MV-4-11 (cell line): ENCODE measurements around the gene KCTD2.
A peak's percentile ranks its signal among the peaks of the same experiment; 100 is the strongest.

Experiments
- DNase-seq: peaks from one replicate; lab custom pipeline; 2025; lab: John Stamatoyannopoulos, UW

KCTD2 gene

DNA sequence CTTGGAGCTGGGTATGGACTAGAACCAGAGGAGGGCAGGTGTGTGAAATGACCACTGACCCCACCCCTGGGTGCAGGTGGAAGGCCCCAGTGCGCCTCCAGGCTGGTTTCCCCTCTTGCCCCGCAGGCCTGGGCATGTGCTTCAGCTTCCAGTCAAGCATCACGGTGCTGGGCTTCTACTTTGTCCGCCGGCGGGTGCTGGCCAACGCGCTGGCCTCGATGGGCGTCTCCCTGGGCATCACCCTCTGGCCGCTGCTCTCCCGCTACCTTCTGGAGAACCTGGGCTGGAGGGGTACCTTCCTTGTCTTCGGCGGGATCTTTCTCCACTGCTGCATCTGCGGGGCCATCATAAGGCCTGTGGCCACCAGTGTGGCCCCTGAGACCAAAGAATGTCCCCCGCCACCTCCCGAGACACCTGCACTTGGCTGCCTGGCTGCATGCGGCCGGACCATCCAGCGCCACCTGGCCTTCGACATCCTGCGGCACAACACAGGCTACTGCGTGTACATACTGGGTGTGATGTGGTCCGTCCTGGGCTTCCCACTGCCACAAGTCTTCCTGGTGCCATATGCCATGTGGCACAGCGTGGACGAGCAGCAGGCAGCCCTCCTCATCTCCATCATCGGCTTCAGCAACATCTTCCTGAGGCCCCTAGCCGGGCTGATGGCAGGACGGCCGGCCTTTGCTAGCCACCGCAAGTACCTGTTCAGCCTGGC lies 53.0 kb downstream of the KCTD2 start:
- DNase-seq, result no peak

DNA sequence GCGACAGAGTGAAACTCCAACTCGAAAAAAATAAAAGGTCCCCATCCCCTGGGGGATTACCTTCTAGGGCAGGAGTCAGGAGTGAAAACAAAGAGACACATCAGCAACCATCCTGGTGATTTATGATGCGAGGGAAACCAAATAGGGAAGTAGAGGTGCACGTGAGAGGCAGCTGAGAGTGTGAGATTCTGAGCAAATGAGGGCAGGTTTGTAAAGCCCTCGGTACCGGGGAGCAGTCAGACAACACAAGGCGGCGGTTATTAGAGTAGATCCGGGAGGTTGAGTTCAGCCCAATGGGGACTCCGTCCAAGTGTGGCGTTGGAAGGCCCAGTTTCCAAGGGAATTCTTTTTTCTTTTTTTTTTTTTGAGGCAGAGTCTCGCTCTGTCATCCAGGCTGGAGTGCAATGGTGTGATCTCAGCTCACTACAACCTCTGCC lies 55.4 kb downstream of the KCTD2 start:
- peak; percentile 71 for DNase-seq

DNA sequence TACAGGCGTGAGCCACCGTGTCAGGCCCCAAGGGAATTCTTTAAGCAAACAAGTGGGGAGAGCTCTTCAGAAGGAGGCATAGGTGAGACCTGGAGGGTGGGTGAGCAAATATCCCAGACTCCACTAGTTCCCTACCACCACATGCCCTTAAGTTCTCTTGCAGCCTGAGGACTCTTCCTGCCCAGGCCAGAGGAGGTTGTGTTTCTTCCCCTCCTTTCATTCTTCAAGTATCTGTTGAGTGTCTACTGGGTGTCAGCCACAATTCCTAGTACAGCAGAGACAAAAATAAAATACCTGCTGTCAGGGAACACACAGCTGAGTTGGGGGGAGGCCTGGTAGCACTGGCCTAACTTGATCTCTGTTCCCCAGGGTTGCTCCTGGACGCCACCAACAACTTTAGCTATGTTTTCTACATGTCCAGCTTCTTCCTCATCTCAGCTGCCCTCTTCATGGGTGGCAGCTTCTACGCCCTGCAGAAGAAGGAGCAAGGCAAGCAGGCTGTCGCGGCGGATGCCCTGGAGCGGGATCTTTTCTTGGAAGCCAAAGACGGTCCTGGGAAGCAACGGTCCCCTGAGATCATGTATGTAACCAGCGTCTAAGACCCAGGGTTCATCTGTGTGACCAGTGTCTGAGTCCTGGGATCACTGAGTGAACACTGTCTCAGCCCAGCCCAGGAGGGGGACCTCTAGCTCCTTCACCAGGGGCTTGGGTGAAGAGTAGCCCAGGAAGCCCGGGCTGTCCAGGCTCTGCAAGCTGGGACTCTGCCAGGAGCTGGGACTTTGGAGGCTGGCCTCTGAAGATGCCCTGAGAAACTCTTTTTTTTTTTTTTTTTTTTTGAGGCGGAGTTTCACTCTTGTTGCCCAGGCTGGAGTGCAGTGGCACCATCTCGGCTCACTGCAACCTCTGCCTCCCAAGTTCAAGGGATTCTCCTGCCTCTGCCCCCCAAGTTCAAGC lies 56.9 kb downstream of the KCTD2 start:
- no peak for DNase-seq

DNA sequence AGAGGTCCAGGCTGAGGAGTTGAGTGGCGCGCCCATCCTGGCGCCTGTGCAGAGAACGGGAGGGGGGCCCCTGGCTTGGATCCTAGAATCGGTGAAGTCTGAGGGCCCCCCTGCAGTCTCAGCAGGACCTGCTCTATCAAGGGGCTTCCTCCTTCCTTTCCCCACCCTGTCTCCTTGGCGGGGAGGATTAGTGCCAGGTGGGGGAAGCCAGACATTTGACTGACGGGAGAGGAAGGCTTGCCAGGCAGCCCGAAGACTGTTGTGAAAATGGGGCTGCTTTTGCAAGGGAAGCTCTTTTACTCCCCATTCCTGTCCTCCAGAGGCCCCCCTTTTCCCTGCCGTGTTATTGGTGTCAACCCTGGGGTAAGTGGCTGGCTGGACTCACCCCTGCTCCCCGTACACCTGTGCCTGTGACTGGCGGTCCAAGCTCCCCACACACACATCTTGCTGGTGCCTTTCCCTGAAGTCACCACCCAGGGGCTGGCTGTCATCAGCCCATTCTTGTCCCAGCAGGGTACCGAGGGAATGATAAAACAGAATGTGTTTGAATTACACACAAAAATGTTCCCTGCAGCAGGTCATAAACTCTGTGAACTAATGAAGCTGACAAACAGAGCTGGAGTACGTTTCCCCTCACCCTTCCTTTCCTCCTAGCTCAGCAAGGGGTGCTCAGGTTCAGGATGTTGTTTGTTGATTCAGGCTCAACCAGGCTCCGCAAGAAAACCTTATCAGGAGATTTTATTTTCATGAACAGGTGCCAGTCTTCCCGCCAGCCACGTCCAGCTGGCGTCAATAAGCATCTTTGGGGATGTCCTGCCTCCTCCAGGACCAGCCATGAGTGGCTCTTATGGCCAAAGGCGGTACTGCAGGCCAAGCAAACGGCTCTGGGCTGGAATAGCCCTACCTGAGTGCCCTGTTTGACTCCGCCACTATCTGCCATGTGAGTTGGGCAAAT lies 58.4 kb downstream of the KCTD2 start:
- DNase-seq, result no peak

DNA sequence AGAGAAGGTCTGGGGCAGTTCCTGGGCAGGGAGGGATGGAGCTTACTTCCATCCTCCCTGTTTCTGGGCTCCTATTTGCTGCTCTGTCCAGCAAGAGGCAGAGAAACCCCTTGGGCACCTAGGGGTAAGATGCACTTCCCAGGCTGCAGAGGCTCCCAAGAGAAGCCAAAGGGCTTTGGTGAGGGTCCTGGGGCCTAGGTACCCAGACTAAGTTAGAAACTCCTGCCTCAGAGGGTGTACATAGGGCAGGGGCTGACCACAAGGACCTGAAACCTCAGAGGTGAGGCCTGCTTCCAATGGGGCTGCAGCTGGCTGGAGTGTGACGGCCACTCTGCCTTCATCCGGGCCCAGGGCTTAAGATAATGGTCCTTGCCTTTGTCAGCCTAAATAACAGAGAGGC lies 61.2 kb downstream of the KCTD2 start:
- DNase-seq, result no peak

DNA sequence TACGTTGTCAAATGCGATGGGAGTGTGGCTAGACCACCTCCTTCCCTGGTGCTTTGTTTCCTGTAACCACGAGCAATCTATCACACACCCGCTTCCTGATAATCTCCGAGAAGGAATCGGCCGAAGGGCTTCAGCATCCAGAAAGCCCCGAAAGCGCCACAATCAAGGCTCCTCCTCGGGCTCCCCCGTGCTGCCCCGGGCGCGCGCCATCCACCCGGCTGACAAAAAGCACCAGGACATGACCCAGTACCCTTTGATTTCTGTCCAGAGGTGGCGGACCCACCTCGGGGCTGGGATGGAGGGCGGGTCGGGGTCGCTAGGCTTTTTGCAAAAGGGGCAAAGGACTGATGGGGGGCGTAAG lies 62.0 kb downstream of the KCTD2 start:
- DNase-seq, result no peak

DNA sequence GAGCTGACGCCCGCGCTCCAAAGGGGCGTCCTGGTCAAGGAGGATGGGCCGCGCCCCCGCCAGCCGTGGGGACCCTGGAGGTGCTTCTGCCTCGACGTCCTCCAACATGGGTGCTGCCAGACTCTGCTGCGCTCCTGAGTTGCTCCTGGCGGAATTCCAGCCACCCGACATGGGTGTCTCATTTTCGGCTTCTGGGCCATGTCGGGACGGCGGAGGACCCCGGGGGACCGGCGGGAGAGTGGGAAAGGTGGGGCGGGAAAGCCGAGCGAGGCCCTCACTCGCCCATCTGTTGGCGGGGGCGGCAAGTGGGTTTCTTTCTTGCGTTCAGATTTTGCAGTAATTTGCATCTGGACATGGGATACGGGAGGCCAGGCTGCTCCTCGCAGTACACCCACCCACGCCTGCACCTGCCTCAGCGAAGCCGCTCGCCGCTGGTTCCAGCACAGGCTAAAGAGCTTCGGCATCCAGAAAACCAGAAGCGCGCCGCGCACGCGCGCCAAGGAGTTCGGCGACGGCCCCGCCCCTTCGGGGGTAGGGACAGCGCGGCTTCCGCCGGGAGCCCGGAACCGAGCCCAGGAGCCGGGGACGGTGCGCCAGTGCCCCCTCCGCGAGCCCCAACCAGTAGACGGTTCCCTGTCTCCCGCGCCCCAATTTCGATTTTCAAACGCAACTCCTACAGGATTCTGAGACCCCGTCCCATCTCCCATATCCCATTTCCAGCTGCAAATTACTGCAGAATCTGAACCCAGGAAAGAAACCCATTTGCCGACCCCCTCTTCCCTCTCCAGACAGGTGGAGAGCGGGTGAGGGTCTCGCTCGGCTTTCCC lies 62.6 kb downstream of the KCTD2 start, which contains the start of gene ARMC7:
Gene ARMC7 (plus strand): TSS at position 563 of the 827 bp plus-strand sequence. CDS start 320 bp downstream, outside the sequence.
- peak; percentile 82 for DNase-seq

DNA sequence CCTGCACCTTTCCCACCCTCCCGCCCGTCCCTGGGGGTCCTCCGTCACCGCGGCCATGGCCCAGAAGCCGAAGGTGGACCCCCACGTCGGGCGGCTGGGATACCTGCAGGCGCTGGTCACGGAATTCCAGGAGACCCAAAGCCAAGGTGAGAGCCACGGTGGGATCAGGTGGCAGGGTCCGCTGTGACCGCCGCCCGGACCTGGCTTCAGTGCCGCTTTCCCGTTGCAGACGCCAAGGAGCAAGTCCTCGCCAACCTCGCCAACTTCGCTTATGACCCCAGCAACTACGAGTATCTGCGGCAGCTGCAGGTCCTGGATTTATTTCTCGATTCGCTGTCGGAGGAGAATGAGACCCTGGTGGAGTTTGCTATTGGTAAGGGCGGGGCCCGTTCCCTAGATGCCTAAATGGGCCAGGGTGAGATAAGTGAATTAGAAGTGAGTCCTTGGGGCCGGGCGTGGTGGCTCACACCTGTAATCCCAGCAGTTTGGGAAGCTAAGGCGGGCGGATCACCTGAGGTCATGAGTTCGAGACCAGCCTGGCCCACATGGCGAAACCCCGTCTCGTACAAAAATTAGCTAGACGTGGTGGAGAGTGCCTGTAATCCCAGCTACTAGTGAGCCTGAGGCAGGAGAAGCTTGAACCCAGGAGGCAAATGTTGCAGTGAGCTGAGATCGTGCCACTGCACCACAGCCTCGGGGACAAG lies 63.4 kb downstream of the KCTD2 start:
- DNase-seq, result no peak

DNA sequence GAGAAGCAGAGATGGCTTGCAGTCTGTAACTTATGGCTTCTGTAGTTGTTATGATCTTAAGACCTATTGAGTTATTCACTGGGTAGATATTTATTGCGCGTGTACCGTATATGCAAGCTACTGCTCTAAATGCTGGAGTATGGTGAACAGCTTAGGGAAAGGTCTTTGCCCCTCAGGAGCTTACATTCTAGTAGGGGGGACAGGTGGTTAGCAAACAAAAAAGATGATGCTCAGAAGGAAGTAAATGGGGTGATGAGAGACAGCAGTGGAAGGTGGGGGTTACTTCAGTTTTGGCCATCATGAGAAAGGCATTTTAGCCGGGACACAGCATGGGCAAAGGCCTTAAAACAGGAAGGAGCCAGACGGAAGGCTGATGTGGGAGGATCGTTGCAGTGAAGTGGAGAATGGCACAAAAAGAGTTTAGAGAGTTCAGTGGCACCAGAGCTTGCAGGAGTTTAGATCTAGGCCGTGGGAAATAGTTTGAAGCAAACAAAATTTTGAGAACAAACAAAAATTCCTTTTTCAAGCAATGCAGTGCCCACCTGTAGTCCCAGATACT lies 64.8 kb downstream of the KCTD2 start:
- no peak for DNase-seq

DNA sequence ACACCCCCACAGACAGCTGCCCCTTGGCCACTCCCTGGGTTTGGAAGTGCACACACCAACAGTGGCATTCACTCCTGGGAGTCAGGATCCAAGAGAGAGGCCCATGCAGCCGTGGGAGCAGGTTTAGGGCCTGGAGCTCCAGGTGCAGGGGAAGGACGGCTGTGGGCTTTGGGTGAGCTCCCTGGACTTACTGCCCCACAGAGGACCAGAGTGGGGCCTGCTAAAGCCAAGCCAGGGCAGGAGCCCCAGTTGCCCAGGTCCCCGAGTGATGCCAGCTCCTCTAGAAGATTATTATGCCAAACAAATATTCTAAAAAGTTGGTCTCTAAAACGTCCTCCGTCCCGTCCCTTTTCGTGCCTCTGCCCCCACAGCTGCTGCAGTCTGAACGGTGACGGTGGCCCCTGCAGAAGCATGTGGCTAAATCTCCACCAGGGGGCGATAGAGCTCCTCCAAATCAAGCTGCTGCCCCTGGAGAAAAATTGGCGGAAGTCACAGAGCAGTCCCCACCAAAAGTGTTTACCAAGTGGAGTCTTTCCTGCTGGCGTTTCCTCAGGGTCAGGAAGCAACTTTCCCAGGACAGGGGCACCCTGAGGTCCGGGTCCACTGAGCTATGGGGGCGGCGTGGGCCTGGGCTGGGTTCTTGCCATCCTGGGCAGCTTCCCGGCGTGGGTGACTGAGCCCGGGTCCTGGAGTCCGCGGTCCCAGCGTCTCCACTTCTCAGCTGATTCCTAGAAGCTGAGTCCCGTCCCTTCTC lies 67.0 kb downstream of the KCTD2 start:
- peak; percentile 82 for DNase-seq

DNA sequence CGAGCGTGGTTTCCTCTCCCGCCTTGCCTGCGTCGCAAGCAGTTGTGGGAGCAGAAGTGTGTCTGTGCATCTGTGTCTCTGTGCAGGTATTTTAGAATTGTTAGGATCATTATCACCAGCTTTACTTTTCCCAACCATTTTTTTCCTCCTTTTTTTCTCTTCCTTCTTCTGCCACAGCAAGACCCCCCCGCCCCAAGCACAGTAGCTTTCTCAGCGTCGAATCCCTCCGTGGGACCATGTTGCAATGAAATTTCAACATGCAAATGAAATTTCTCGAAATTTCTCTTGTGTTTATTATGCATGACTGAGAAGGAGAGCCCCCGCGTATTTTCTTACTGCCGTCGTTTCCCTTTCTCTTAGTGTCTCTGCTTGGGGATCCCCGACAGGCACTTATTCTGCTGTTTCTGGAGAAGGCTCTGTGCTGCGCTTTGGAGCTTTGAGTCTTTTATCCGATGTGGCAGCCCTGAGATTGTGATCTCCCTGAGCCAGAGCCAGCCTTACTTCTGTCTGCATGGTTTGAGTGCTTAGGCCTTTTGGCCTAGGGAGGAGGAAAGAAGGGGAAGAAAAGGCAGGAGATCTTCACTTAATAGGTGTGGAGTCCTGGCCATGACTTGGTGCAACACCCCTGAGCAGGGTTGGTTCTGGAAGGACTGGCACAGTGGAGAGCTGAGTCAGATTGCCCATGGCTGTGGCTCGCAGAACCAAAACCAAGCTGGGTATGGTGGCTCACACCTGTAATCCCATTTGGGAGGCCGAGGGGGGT lies 67.7 kb downstream of the KCTD2 start:
- no peak for DNase-seq
